K562 (cell line): ENCODE results near the gene PSMD1. TPM values are rescaled to one million over a fixed set of nuclear protein-coding genes. Genes with fewer than 3 reads are reported as not detected.

Source experiments
- ARID1B ChIP-seq: fragments of 450-650 bp; IDR thresholded peaks from 2 replicates; pipeline ENCODE4 v1.6.1; 2016; ENCODE audit warnings: antibody characterized with exemption, mild to moderate bottlenecking, inconsistent platforms
- ATF6 ChIP-seq: sonication (generic); formaldehyde crosslinking; IDR thresholded peaks from 2 replicates; pipeline ENCODE4 v1.4.0; 2020; ENCODE audit warnings: mild to moderate bottlenecking, missing genetic modification reagents
- BCL6 ChIP-seq: fragments of 250-450 bp; sonication (Bioruptor Pico); IDR thresholded peaks from 2 replicates; pipeline ENCODE4 v1.4.0; 2020
- COPS2 ChIP-seq: fragments of 450-650 bp; conservative IDR thresholded peaks from 2 replicates; pipeline ENCODE4 v1.6.1; 2016; ENCODE audit warnings: mild to moderate bottlenecking, moderate library complexity
- ETV5 ChIP-seq: sonication (generic); formaldehyde crosslinking; IDR thresholded peaks from 2 replicates; pipeline ENCODE4 v1.4.0; 2020; ENCODE audit warnings: low read depth, mild to moderate bottlenecking, missing genetic modification reagents
- GTF2A2 ChIP-seq: IDR thresholded peaks from 2 replicates; pipeline ENCODE4 v1.6.1; 2016; ENCODE audit warnings: mild to moderate bottlenecking, missing genetic modification characterization, missing compliant biosample characterization
- HNRNPH1 ChIP-seq: fragments of 200-400 bp; formaldehyde crosslinking; optimal IDR thresholded peaks from 2 replicates; pipeline ENCODE3; 2017; ENCODE audit warnings: low read depth, mild to moderate bottlenecking, low read length, moderate library complexity
- ID3 ChIP-seq, 2 experiments: fragments of 250-450 bp in 1 of 2; fragments of 450-650 bp in 1 of 2; sonication (Bioruptor Pico) in 1 of 2; IDR thresholded peaks; 2 replicates each; pipeline versions ENCODE4 v1.6.1 to v1.8.0; 2016 to 2021; ENCODE audit warnings: mild to moderate bottlenecking in 2 of 2, moderate library complexity in 2 of 2, missing compliant biosample characterization in 1 of 2, missing genetic modification characterization in 1 of 2
- MAZ ChIP-seq, 2 experiments: fragments of 450-650 bp in 1 of 2; sonication (generic) in 1 of 2; formaldehyde crosslinking; IDR thresholded peaks in 1 of 2; conservative IDR thresholded peaks in 1 of 2; 2 replicates each; pipeline versions ENCODE4 v1.4.0 to v1.5.0; 2020; ENCODE audit warnings: mild to moderate bottlenecking in 1 of 2, missing genetic modification reagents in 1 of 2
- RFX1 ChIP-seq: fragments of 450-650 bp; IDR thresholded peaks from 2 replicates; pipeline ENCODE4 v1.6.1; 2016; ENCODE audit warnings: mild to moderate bottlenecking, moderate library complexity
- SIRT6 ChIP-seq: IDR thresholded peaks from one replicate; pipeline ENCODE4 v1.6.1; 2012; ENCODE audit warnings: low read depth, mild to moderate bottlenecking, control low read depth, inconsistent platforms, low read length, moderate library complexity
- SP1 ChIP-seq: sonication (generic); formaldehyde crosslinking; IDR thresholded peaks from 2 replicates; pipeline ENCODE4 v1.8.1; 2022; ENCODE audit warnings: mild to moderate bottlenecking, missing genetic modification reagents
- TCF15 ChIP-seq: fragments of 250-450 bp; sonication (Bioruptor Pico); IDR thresholded peaks from 2 replicates; pipeline ENCODE4 v1.8.0; 2022; ENCODE audit warnings: moderate library complexity, mild to moderate bottlenecking, inconsistent platforms
- YY1 ChIP-seq, 3 experiments: IDR thresholded peaks; 2 replicates each; pipeline ENCODE4 v1.6.1; 2011; ENCODE audit warnings: low read length in 2 of 3, mild to moderate bottlenecking in 2 of 3, moderate library complexity in 2 of 3, borderline replicate concordance in 1 of 3, control low read depth in 1 of 3, low read depth in 1 of 3; ENCODE audit not compliant: insufficient read depth in 3 of 3, insufficient replicate concordance in 2 of 3, control insufficient read depth in 1 of 3, insufficient read length in 1 of 3; ENCODE audit errors: extremely low read depth in 1 of 3
- ZBTB26 ChIP-seq: fragments of 450-650 bp; formaldehyde crosslinking; IDR thresholded peaks from 2 replicates; pipeline ENCODE4 v1.4.0; 2022; ENCODE audit warnings: missing genetic modification characterization
- ZBTB33 ChIP-seq: sonication (generic); formaldehyde crosslinking; IDR thresholded peaks from 2 replicates; pipeline ENCODE4 v1.8.1; 2023; ENCODE audit warnings: mild to moderate bottlenecking, missing genetic modification reagents
- ZNF124 ChIP-seq: sonication (generic); formaldehyde crosslinking; IDR thresholded peaks from 2 replicates; pipeline ENCODE4 v1.8.1; 2022; ENCODE audit warnings: missing genetic modification reagents
- ZNF280B ChIP-seq: fragments of 250-450 bp; sonication (Bioruptor Pico); IDR thresholded peaks from 2 replicates; pipeline ENCODE4 v1.5.1; 2021; ENCODE audit warnings: mild to moderate bottlenecking
- ZNF431 ChIP-seq: sonication (generic); formaldehyde crosslinking; IDR thresholded peaks from 2 replicates; pipeline ENCODE4 v1.8.0; 2022; ENCODE audit warnings: mild to moderate bottlenecking, missing genetic modification reagents
- polyA plus RNA-seq, 8 experiments: library from polyadenylated mRNA; depleted of rRNA in 4 of 8; stranded (reverse) in 5 of 8; unstranded in 3 of 8; fragments of >200 nt; fragmentation: Nextera tagmentation in 2 of 8; fragmentation: Illumina TruSeq in 1 of 8; extraction: Ambion mirVana in 2 of 8; extraction: Trizol in 1 of 8; gene quantifications; 2 replicates each; pipeline versions ENCODE4 v1.2.1 to v1.2.3, GENCODE V29; 2011 to 2014; ENCODE audit warnings: inconsistent platforms in 1 of 8, missing spikeins in 1 of 8
- total RNA-seq, 7 experiments: library from RNA; depleted of rRNA in 6 of 7; stranded (reverse); fragments of >200 nt in 6 of 7; fragmentation: Illumina TruSeq in 2 of 7; extraction: Trizol in 2 of 7; gene quantifications; 2 replicates each; pipeline versions ENCODE4 v1.2.1 to v1.2.3, GENCODE V29; 2011 to 2021; ENCODE audit warnings: low replicate concordance in 1 of 7

The PSMD1 gene
- total and polyA plus RNA-seq, 9 of the 15 experiments (the other 6 are each of a cell fraction or from before 2014, with no cell fraction given): 100 to 257 (median 147) TPM

- TF ChIP-seq MAZ (CRISPR knock-in tag; conservative IDR thresholded peaks at IDR 0.05 in 1 of 2, IDR thresholded peaks at IDR 0.05 in 1 of 2) (no peak), HNRNPH1 (no peak), ZNF431 (CRISPR knock-in tag) (no peak), ARID1B (peak; percentile 82), SIRT6 (no peak), ZNF124 (CRISPR knock-in tag) (no peak), ZBTB33 (CRISPR knock-in tag) (no peak), SP1 (CRISPR knock-in tag) (no peak), ID3 (CRISPR knock-in tag; IDR thresholded peaks at IDR 0.05) (no peak), ID3 (tag; IDR thresholded peaks at IDR 0.05) (no peak), BCL6 (no peak), ZBTB26 (CRISPR knock-in tag) (no peak), TCF15 (CRISPR knock-in tag) (no peak), RFX1 (no peak), ZNF280B (no peak), COPS2 (no peak), YY1 (IDR thresholded peaks at IDR 0.05; ENCODE audit: borderline replicate concordance in 1 of 3, control insufficient read depth in 1 of 3, extremely low read depth in 1 of 3, insufficient read depth in 3 of 3, insufficient read length in 1 of 3, insufficient replicate concordance in 2 of 3, low read depth in 1 of 3, low read length in 2 of 3) (no peak), ATF6 (no peak), GTF2A2 (tag) (no peak), ETV5 (CRISPR knock-in tag) (no peak)
These were observed 12.0 kb downstream of the PSMD1 start (continued) for GRCh38 chr2:231068525-231069222.
